Measurements from ENCODE around the gene SPATA3. TPM values are rescaled to one million over a fixed set of nuclear protein-coding genes. Genes with fewer than 3 reads are reported as not detected.
A peak's percentile ranks its signal among the peaks of the same experiment; 100 is the strongest.

SPATA3 gene
- total and polyA plus RNA-seq, 2 of the 13 experiments (the other 11 are each of a cell fraction or from before 2014, with no cell fraction given) = not detected

GRCh38 chr2:230995821-230996220, at the start of gene SPATA3 (continued):
- no peak for TF ChIP-seq ZBTB43 (CRISPR knock-in tag; conservative IDR thresholded peaks at IDR 0.05)
- TF ChIP-seq, protein P1, sequence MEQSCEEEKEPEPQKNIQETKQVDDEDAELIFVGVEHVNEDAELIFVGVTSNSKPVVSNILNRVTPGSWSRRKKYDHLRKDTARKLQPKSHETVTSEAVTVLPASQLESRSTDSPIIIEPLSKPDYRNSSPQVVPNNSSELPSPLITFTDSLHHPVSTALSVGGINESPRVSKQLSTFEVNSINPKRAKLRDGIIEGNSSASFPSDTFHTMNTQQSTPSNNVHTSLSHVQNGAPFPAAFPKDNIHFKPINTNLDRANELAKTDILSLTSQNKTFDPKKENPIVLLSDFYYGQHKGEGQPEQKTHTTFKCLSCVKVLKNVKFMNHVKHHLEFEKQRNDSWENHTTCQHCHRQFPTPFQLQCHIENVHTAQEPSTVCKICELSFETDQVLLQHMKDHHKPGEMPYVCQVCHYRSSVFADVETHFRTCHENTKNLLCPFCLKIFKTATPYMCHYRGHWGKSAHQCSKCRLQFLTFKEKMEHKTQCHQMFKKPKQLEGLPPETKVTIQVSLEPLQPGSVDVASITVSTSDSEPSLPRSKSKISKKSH (CRISPR knock-in tag; IDR thresholded peaks at IDR 0.05; ENCODE audit: borderline replicate concordance) = peak; percentile 60; the same call in 1 of the 2 replicates

- H3K27ac ChIP-seq (ENCODE audit: extremely low read length, insufficient read depth, low read length) = no peak overlapping the region
- no peak overlapping the region for H3K9ac ChIP-seq (ENCODE audit: insufficient read depth, low read depth, low read length)
- H3K4me1 ChIP-seq (ENCODE audit: insufficient read depth, low read length) = no peaks in the 10 kb centered on the region
- no peak overlapping the region for H3K4me2 ChIP-seq (ENCODE audit: low read depth, low read length)
- ATAC-seq (no peak), DNase-seq (ENCODE audit: low spot score) (no peak), FAIRE-seq (no peak)
- no peaks in the 10 kb centered on the region for H3K36me3 ChIP-seq (replicated peaks in 1 of 2; ENCODE audit: control insufficient read depth in 1 of 2, insufficient read depth in 2 of 2, low read length in 2 of 2)
- 12% methylated on average over 7 of the region's 7 CpGs for WGBS (ENCODE audit: low lambda C conversion rate)
- H3K4me3 ChIP-seq (replicated peaks in 1 of 3; ENCODE audit: insufficient read depth in 1 of 3, low read depth in 2 of 3, low read length in 3 of 3) = no peak overlapping the region
- H2AFZ ChIP-seq (ENCODE audit: low read length) = no peak overlapping the region
- BruUV-seq (replicated peaks) = no TSS peak
- intact Hi-C loops (cut with micrococcal nuclease; ENCODE audit: unreplicated experiment) = no loop called here
- no peaks in the 10 kb centered on the region for H3K9me3 ChIP-seq (ENCODE audit: low read length)
- H3K27me3 ChIP-seq (ENCODE audit: control insufficient read depth in 1 of 2, insufficient read depth in 2 of 2, low read length in 2 of 2) = peaks cover 1 to 21% of the 10 kb centered on the region in 2 experiments; a peak in 4 of 5 replicates
- CTCF ChIA-PET (ENCODE audit: low intra/inter-chr PET ratio, low total read pairs) = no interaction called here
- H3K79me2 ChIP-seq (ENCODE audit: insufficient read depth, low read length) = no peaks in the 10 kb centered on the region
- H4K20me1 ChIP-seq (ENCODE audit: insufficient read depth, low read length) = no peaks in the 10 kb centered on the region
- in situ Hi-C loops (cut with HindIII; ENCODE audit: extremely low pct_ligation_motif_present, low pct_unique_long_range_greater_than_20kb) = no loop called here
- POLR2A ChIA-PET = no interaction called here
- TF ChIP-seq DNMT1 (CRISPR knock-in tag; IDR thresholded peaks at IDR 0.05) = no peak
Observed at GRCh38 chr2:230946429-230947234, 49.3 kb upstream of the SPATA3 start.
